Measurements from ENCODE around the gene CR1L.
"Not testable (repeated sequence)": the region's sequence is repeated elsewhere in the genome, so short reads cannot be mapped to it uniquely, and the experiment has no call there.

Gene CR1L

DNA sequence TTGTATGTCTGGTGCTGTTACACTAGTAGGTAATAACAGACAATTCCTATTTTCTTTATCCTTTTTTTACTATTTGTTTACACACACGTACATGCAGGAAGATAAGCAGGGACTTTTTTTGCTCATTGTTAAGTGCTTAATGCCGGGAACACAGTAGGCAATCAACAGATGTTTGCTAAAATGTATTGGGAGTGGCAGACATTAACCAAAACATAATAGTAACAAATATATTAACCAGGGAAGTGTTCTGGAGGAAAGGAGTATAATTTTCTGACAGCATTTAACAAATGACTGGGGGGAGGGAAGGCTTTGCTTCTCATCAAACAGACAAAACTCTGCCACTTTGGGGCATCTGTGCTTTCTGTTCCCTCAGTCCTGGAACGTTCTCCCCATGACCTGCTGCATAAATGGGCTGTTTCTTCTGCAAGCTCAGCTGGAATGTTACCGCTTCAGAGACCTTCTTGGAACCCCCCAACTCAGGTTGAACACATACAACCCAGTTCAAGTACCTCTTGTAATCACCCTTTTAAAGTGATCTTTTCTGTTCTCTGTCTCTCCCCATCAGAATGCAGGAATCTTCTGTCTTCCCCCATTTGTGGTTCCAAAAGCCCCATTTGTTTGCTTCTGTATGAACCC, 2.1 kb downstream of the CR1L start:
- peak in 1 of 2 experiments; percentile 7 for DNase-seq

DNA sequence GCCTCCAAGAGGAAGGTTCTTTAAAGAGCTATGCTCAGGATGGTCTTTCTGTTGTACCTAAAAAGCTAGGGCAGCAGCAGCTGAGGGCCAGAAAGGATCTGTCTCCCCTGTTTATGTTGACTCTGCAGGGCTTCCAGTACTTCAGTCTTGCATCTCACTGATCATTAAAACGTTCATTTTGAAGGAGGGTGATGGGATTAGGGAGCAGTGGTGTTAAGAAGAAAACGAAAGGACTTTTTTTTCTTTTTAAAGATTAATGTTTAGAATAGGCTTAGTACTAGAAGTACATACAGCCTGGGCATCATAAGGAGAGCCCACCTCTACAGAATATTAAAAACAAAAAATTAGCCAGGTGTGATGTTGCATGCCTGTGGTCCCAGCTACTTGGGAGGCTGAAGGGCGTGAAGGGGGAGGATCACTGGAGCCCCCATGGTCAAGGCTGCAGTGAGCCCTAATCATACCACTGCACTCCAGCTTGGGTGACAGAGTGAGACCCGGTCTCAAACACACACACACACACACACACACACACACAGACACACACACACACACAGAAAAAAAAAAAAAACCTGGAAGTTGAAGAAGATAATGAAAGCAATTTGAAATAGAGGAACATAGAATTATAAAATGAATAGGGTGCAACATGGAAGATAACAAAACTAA, 2.9 kb downstream of the CR1L start:
- no peak for DNase-seq

DNA sequence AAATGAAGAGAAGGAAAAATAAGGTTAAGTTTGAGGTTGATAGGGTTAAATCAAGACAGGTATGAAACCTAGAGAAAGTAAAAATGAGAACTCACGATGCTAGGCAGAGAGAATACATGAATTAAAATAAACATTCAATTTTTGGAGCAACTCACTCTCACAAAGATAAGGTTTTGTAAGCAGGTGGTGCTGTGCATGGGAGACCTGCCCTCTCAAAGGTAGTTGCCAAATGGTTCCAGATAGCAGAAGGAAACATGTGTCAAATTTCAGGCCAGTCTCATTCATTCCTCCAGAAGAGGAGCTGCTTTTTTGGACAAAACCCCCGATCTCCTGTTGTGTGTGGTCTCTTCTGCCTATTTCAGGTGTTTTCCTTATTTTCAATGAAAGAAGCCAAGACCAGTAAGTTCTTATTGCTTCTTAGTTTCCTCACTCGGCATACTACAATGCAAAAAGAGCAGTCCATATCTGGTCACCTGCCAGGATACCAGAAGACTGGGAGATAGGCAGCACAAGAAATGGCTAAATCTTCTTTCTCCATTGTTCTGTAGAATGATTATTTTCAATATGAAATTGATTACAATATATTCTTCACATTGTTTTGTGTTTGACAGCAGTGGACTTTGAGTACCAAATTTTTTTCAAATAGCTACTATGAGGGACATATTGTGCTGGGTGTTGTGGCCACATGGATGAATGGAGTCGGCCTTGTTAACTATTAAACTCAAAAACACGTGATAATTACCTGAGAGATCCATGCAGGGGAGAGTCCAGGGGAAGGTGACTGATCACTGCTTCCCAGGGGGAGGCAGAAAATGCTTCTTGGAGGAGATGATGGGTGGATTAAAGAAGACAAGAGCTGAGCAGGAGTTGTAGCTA, 3.6 kb downstream of the CR1L start:
- no peak for DNase-seq

DNA sequence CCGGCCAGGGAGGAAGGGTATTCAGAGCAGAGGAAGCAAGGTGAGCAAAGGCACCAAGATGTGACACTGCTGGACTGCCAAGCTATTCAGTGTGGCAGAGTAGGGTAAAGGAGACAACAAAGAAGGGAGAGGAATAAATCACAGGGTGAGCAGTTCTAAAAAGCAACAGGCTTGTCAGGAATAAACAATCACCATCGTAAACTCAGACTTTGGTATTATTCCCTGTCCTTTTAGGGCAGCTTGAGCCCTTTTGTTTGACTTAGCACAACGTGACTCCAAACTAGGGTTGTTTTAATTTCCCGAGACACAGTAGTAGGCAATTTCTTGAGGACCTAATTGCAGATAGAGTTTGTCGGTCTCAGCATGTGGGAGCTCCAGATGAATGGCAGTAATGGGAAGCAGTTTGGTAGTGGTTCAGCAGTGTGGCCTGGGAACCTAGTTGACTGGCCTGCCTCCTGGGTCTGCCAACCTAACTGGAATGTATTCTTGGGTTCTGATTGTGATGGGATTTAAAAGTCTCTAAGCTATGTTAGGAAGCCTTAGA, 4.3 kb downstream of the CR1L start:
- peak; percentile 14 to 81 for DNase-seq

DNA sequence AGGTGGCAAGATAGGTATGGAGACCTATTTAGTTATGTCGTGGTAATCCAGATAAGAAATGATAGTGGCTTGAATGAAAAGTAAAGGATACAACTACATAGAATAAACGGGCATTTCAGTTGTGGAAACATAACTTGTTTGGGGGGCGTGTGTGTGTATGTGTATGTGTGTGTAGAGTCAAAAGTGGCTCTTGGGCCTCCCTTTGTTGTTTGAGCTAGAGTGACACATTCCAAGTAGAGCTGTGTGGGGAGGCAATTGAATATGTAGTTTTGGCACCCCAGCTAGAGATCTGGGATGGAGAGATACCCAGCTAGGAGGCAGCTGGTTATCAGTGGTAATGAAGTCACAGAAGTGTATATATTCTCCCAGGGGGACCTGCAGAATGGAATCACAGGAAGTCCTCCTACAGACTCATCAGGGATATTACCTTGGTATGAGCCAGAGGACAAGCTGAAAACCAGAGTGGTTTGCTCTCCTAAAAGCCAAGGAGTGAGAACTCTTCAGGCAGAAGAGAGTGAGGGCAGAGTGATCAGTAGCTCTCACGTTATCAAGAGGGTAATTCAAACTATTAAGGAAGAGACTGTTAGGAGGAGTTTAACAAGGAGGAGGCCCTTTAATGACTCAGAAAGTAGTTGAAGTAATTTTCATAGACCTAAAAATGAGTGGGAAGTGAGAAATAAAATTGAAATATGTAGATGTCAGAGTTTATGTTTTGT, 5.1 kb downstream of the CR1L start:
- DNase-seq = no peak

DNA sequence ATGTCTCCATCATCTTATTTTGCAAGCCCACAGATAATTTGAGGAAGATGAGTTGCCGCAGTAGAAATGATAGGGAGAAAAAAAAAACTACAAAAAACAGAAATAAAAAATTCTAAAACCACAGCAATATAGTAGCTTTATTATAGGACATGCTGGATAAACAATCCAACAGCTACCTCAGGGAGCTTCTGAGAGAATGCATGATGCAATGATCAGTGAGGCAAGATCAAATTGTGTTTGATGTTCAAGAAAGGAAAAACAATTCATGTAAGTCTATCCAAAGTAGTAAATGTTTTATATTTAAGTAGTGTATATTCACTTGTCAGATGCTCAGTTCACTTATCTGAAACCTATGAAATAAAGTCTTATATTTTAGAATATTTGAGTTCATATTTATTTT, 6.7 kb downstream of the CR1L start:
- no peak for DNase-seq

DNA sequence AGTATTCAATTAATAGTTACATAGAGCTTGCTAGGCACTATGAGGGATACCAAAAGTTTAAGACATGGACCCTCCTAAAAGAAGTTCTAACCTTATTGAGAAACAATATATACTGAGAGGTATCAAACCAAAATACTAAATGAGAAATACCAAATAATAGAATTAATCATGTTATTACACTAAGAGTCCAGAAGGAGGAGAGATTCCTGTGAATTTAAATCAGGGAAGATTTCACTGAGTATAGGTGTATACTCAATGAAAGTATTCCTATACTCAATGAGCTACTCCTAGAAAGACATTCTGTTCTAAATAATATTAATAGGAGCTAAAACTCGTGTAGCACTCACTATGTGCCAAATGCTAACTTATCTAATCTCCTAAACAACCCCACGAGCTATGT, 9.4 kb downstream of the CR1L start:
- DNase-seq = no peak

DNA sequence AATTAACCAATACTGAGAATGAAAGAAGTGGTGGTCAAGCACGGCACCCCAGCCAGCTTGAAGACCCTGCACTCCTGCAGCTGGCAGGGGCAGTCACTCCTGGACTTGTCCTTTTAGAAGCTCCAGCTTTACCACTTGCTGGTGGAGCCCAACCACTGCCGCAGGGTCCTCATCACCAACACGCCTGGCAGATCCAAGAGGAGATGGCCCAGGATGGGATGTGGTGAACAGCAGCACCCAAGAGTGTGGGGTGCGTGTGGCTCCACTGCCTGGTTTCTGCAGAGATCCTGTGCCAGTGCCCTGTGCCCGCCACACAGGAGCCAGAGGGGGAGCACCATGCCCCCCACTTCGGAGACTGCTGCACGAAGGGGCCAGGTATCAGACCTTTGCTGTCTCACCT, 13.5 kb downstream of the CR1L start:
- no peak for DNase-seq

DNA sequence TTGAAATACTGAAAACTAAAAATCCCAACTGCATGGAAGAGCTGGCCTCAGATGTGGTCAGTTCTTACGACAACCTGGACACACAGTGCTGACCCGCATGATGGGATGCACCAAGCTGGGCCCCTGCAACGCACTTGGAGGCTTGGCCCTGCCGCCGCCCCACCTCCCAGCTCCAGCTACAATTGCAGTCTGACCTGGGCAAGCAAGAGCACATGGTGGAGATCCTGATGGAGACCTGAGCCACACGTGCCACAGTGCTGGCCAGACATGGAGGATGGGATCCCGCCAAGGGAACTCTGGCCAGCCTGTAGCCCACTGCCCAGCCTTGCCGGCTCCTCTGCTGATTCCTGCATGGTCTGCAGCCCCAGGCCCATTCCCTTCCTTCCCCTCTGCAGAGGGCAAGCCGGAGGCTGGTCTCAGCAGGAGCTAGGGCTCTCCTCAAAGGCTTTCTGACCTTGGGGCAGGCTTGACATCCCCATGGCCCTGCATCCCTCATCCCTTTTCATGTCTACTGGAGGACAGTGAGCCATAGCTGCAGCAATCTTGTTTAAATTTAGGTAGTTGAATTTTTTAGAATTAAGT, 14.1 kb downstream of the CR1L start:
- DNase-seq = no peak

DNA sequence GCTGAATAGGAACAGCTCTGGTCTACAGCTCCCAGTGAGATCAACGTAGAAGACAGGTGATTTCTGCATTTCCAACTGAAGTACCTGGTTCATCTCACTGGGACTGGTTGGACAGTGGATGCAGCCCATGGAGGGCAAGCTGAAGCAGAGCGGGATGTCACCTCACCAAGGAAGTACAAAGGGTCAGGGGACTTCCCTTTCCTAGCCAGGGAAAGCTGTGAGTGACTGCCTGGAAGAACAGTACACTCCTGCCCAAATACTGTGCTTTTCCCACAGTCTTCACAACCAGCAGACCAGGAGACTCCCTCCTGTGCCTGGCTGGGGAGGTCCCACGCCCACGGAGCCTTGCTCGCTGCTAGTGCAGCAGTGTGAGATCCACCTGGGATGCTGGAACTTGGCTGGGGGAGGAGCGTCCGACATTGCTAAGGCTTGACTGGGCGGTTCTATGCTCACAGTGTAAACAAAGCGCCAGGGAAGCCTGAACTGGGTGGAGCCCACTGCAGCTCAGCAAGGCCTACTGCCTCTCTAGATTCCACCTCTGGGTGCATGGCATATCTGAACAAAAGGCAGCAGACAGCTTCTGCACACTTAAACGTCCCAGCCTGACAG, 14.7 kb downstream of the CR1L start:
- no peak for DNase-seq

DNA sequence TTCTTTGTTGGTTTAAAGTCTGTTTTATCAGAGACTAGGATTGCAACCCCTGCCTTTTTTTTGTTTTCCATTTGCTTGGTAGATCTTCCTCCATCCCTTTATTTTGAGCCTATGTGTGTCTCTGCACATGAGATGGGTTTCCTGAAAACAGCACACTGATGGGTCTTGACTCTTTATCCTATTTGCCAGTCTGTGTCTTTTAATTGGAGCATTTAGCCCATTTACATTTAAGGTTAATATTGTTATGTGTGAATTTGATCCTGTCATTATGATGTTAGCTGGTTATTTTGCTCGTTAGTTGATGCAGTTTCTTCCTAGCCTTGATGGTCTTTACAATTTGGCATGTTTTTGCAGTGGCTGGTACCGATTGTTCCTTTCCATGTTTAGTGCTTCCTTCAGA, 16.5 kb downstream of the CR1L start:
- DNase-seq = not testable (repeated sequence)

DNA sequence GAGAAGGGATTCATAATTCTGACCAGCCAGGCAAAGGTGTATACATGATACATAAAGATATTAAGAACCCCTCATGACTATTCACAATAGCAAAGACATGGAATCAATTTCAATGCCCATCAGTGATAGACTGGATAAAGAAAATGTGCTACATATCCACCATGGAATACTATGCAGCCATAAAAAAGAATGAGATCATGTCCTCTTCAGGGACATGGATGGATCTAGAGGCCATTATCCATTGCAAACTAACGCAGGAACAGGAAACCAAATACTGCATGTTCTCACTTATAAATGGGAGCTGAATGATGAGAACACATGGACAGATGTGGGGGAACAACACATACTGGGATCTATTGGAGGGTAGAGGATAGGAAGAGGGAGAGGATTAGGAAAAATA, 21.4 kb downstream of the CR1L start:
- no peak for DNase-seq

DNA sequence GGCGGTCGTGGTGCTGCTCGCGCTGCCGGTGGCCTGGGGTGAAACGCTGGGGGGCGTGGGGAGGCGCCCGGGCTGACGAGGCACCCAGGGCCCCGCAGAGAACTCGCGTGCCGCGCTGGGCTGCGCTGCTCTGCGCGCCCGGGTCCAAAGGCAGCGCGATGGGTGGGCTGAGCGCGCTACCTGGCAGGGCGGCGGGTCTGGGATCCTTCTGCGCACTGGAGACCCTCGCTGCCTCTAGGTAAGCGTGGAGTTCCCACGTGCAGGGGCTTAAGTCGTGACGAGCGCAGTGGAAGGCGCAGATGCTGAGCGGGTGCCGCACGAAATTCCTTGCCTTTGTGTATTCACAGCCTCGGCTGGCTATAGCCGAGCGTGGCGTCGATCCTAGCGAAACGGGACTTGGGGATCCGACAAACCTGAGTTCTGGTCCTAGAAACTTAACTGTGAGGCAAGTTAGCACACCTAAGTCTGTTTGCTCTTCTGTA, 24.6 kb downstream of the CR1L start:
- DNase-seq = no peak

DNA sequence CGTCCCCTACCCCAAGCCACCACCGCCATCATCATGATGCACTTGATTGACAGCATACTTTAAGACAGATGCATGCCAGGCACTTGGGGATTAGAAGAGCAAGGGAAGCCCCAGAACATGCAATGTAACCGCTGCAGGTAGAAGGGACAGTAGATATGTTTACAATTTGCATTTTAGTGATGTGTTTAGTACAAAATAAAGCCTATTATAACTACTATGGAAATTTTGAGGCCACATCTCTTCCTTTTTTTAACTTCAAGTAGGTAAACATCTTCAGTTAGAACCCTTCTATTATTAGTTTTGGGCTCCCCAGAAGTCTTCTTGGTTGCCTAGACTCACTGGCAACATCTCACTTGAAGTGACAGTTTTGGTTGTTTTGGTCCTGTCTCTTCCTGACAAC, 25.3 kb downstream of the CR1L start:
- no peak for DNase-seq

DNA sequence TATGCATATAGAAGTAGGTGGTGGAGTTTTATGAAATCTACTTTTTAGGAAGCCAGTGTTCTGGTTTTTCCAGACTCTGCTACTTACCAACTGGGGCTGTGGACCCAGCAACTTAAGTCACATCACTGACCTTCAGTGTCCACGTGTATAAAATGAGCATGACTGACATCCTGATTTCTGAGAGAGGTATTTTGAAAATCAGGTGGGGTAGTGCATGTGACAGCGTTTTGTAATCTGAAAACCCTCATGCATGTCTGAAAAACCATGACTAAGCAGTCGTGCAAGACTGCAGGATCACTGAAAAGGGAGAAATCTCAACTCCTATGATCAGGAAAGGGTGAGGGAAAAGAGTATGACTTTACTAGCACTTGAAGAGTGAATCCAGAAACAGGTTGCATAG, 26.1 kb downstream of the CR1L start:
- DNase-seq = no peak

DNA sequence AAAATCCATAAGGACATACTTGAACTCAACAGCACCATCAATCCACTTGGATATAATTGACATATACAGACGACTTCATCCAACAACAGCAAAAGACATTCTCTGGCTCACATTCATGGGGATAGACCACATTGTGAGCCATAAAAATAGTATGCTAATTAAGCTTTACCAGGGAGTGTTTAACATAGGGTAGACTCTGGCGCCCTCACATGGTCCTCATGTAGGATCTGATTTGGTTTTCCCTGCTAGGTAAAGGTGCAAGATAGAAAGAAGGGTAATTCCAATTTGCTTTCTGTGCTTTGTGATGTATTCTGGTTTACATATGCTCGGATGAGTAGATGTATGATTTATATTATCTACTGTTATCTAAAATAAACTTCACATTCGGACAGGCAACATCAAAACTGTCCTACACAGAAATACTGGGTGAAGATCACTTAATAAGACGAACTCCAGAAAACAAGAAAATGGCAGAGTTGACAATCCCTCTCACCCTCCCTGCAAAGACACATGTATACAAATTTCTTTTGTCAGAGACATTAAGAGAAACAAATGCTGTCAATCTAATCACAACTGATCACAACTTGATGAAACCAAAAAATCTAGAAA, 27.7 kb downstream of the CR1L start:
- DNase-seq = peak; percentile 68 to 69

DNA sequence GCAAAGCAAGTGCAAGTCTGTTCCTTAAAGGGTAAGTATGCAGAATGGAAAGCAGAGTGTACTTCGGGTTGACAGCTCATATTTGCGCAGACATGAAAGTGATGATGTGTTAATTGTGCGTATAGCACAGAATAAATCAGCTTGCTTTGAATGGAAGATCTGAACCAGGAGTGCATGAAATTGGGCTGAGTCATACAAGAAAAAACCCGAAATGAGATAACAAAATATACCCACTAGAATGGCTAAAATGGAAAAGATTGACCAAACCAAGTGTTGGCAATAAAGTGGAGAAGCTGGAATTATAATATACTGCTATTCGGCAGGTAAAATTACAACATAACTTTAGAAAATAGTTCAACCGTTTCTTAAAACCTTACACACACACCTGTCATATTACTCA, 28.5 kb downstream of the CR1L start:
- DNase-seq = no peak

DNA sequence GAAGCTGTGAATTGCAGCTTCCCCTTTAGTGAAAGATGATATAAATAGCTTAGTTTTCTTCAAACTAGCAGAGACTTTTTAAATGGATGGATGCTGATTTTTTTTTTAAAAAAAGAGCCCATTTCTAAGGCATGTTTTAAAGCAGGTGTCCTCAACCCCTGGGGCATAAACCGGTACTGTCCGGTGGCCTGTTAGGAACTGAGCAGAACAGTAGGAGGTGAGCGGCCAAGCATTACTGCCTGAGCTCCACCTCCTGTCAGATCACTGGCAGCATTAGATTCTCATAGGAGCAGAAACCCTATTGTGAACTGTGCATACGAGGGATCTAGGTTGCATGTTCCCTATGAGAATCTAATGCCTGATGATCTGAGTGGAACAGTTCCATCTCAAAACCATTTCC, 31.2 kb downstream of the CR1L start:
- no peak for DNase-seq

DNA sequence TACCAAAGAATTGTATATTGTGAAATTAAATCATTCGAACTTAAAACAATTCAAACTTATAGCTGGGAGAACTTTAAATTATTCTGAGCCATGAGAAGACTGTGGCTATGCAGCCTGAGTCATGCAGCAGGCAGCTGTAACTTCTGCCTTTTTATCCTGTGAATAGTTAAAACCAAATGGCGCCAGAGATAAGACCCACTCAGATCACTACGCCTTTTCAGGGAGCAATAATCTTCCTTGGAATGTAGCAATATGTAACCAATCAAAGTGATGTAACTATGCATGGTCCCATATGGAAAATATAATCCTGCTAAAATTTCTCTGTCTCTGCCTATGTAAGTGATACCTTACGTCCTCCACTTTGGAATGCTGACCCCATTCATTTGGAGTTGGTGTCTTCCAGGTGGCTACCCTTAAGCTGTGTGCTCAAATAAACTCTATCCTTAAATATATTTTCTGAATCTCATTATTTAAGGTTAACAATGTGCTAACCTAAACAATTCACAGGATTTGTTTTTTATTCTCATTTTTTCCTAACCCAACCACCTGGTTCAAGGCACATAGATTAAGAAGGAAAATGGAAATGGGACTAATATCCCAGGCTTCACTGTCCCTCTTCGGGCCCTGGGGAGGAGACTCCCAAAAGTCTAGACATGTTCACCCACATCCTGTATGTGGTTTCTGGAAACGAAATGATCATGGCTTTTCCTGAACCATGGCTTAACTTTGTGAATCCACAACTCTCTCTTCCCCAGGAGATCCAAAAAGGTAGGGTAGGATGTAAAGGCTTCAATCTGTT, 35.9 kb downstream of the CR1L start:
- DNase-seq = not testable (repeated sequence)

DNA sequence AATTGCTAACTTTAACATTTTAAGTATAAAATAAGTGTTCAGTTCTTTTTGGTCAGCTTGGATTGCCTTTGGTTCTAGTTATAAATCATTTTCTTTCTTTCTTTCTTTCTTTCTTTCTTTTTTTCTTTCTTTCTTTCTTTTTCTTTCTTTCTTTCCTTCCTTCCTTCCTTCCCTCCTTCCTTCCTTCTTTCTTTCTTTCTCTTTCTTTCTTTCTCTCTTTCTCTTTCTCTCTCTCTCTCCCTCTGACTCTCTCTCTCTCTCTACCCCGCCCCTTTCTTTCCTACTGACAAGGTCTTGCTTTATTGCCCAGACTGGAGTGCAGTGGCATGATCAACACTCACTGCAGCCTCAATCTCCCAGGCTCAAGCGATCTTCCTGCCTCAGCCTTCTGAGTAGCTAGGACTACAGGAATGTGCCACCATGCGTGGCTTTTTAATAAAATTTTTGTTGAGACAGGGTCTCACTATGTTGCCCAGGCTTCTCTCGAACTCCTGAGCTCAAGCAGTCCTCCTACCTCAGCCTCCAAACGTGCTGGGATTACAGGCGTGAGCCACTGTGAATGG, 38.0 kb downstream of the CR1L start:
- not testable (repeated sequence) for DNase-seq
